Liver (tissue), 9 donors: ENCODE data around the gene UBE2D2. TPM values are rescaled to one million over a fixed set of nuclear protein-coding genes. Genes with fewer than 3 reads are reported as not detected.

ENCODE experiments used
- DNase-seq: peaks from one replicate; pipeline ENCODE4 v3.0.0-alpha.2; 2017; ENCODE audit warnings: low spot score
- H3K27ac ChIP-seq, 2 donors: one replicate each; pipeline ENCODE4 v1.7.0; 2013; ENCODE audit warnings: inconsistent platforms in 2 of 2, low read length in 2 of 2, control low read depth in 1 of 2, low read depth in 1 of 2, mild to moderate bottlenecking in 1 of 2
- H3K27me3 ChIP-seq, 4 donors: one replicate each; pipeline versions ENCODE4 v1.6.1 to v1.7.0; 2013; ENCODE audit warnings: low read length in 3 of 4, inconsistent platforms in 1 of 4, mild to moderate bottlenecking in 1 of 4, moderate library complexity in 1 of 4; ENCODE audit not compliant: control insufficient read depth in 4 of 4, insufficient read depth in 4 of 4
- H3K36me3 ChIP-seq, 4 donors: one replicate each; pipeline versions ENCODE4 v1.6.1 to v1.7.0; 2013; ENCODE audit warnings: low read length in 3 of 4, mild to moderate bottlenecking in 3 of 4, low read depth in 1 of 4, moderate library complexity in 1 of 4; ENCODE audit not compliant: control insufficient read depth in 4 of 4, insufficient read depth in 3 of 4
- H3K4me1 ChIP-seq, 4 donors: one replicate each; pipeline versions ENCODE4 v1.6.1 to v1.7.0; 2013; ENCODE audit warnings: low read length in 3 of 4, mild to moderate bottlenecking in 3 of 4, moderate library complexity in 1 of 4; ENCODE audit not compliant: control insufficient read depth in 4 of 4, insufficient read depth in 4 of 4
- H3K4me3 ChIP-seq, 3 donors: one replicate each; pipeline versions ENCODE4 v1.6.1 to v1.7.0; 2013; ENCODE audit warnings: low read length in 3 of 3, control low read depth in 1 of 3, low read depth in 1 of 3, mild to moderate bottlenecking in 1 of 3
- H3K9ac ChIP-seq, 2 donors: one replicate each; pipeline ENCODE4 v1.7.0; 2013; ENCODE audit warnings: low read length in 2 of 2, mild to moderate bottlenecking in 2 of 2, moderate library complexity in 2 of 2, control low read depth in 1 of 2, low read depth in 1 of 2
- H3K9me3 ChIP-seq, 4 donors: one replicate each; pipeline versions ENCODE4 v1.6.1 to v1.7.0; 2013; ENCODE audit warnings: low read length in 3 of 4; ENCODE audit not compliant: control insufficient read depth in 4 of 4
- EGR1 ChIP-seq, 2 donors: IDR thresholded peaks; 2 replicates each; pipeline ENCODE4 v1.6.1; 2016 to 2018; ENCODE audit warnings: antibody characterized with exemption in 2 of 2, low read depth in 2 of 2
- FOXA1 ChIP-seq: IDR thresholded peaks from 2 replicates; pipeline ENCODE4 v1.6.1; 2016; ENCODE audit warnings: antibody characterized with exemption
- FOXA2 ChIP-seq: IDR thresholded peaks from 2 replicates; pipeline ENCODE4 v1.6.1; 2016; ENCODE audit warnings: antibody characterized with exemption
- GABPA ChIP-seq, 2 donors: IDR thresholded peaks in 1 of 2; conservative IDR thresholded peaks in 1 of 2; 2 replicates each; pipeline ENCODE4 v1.6.1; 2016; ENCODE audit warnings: antibody characterized with exemption in 2 of 2, mild to moderate bottlenecking in 1 of 2, moderate library complexity in 1 of 2
- HNF4A ChIP-seq, 2 donors: conservative IDR thresholded peaks; 2 replicates each; pipeline ENCODE4 v1.6.1; 2016; ENCODE audit warnings: antibody characterized with exemption in 2 of 2, mild to moderate bottlenecking in 2 of 2
- HNF4G ChIP-seq: IDR thresholded peaks from 2 replicates; pipeline ENCODE4 v1.6.1; 2016; ENCODE audit warnings: antibody characterized with exemption
- JUND ChIP-seq, 2 donors: IDR thresholded peaks; 2 replicates each; pipeline ENCODE4 v1.6.1; 2016; ENCODE audit warnings: antibody characterized with exemption in 2 of 2
- NR2F2 ChIP-seq: IDR thresholded peaks from 2 replicates; pipeline ENCODE4 v1.6.1; 2016; ENCODE audit warnings: antibody characterized with exemption
- RAD21 ChIP-seq, 2 donors: IDR thresholded peaks; 2 replicates each; pipeline ENCODE4 v1.6.1; 2016; ENCODE audit warnings: antibody characterized with exemption in 2 of 2, mild to moderate bottlenecking in 2 of 2
- RXRA ChIP-seq, 2 donors: IDR thresholded peaks; 2 replicates each; pipeline ENCODE4 v1.6.1; 2017 to 2018; ENCODE audit warnings: antibody characterized with exemption in 2 of 2, mild to moderate bottlenecking in 1 of 2
- SP1 ChIP-seq: IDR thresholded peaks from 2 replicates; pipeline ENCODE4 v1.6.1; 2018; ENCODE audit warnings: antibody characterized with exemption, mild to moderate bottlenecking
- TAF1 ChIP-seq: conservative IDR thresholded peaks from 2 replicates; pipeline ENCODE4 v1.6.1; 2016; ENCODE audit warnings: antibody characterized with exemption, mild to moderate bottlenecking
- YY1 ChIP-seq: IDR thresholded peaks from 2 replicates; pipeline ENCODE4 v1.6.1; 2016; ENCODE audit warnings: antibody characterized with exemption, mild to moderate bottlenecking
- WGBS: extraction: QIAGEN DNeasy Blood & Tissue Kit; methylation state at CpG from one replicate; pipeline ENCODE4 v1.1.7; 2013; 5-methylcytosine and 5-hydroxymethylcytosine counted together
- polyA plus RNA-seq, 2 donors: library from polyadenylated mRNA; stranded (reverse) in 1 of 2; unstranded in 1 of 2; fragments of 200-250 nt in 1 of 2; fragments of >200 nt in 1 of 2; fragmentation: Nextera tagmentation in 1 of 2; extraction: Ambion mirVana in 1 of 2; gene quantifications; one replicate each; pipeline versions ENCODE4 v1.2.1 to v1.2.3, GENCODE V29; 2013 to 2015
- total RNA-seq, 2 donors: library from RNA; depleted of rRNA; stranded (reverse); fragments of >200 nt; gene quantifications; one replicate each; pipeline ENCODE4 v1.2.3, GENCODE V29; 2014
- TF ChIP-seq, protein P1 (sequence below): IDR thresholded peaks from 2 replicates; pipeline ENCODE4 v1.6.1; 2016; ENCODE audit warnings: antibody characterized with exemption
- TF ChIP-seq, protein P2 (sequence below): fragments of 150-350 bp; IDR thresholded peaks from 2 replicates; pipeline ENCODE4 v1.5.1; 2017; ENCODE audit warnings: improper control_type of control experiment, low read depth, low read length; ENCODE audit not compliant: missing input control
- TF ChIP-seq, protein P3 (sequence below): IDR thresholded peaks from 2 replicates; pipeline ENCODE4 v1.6.1; 2016; ENCODE audit warnings: antibody characterized with exemption, mild to moderate bottlenecking
- TF ChIP-seq, protein P4 (sequence below): IDR thresholded peaks from 2 replicates; pipeline ENCODE4 v1.6.1; 2016; ENCODE audit warnings: antibody characterized with exemption
- TF ChIP-seq, protein P5 (sequence below): IDR thresholded peaks from 2 replicates; pipeline ENCODE4 v1.6.1; 2016; ENCODE audit warnings: antibody characterized with exemption
- donor health status: healthy.
- donor health status: healthy.
- donor health status: healthy.
- donor health status: healthy.
- donor health status: healthy.

UBE2D2 gene
- total and polyA plus RNA-seq, 4 donors = 17.0 to 53.6 (median 41.4) TPM

DNA sequence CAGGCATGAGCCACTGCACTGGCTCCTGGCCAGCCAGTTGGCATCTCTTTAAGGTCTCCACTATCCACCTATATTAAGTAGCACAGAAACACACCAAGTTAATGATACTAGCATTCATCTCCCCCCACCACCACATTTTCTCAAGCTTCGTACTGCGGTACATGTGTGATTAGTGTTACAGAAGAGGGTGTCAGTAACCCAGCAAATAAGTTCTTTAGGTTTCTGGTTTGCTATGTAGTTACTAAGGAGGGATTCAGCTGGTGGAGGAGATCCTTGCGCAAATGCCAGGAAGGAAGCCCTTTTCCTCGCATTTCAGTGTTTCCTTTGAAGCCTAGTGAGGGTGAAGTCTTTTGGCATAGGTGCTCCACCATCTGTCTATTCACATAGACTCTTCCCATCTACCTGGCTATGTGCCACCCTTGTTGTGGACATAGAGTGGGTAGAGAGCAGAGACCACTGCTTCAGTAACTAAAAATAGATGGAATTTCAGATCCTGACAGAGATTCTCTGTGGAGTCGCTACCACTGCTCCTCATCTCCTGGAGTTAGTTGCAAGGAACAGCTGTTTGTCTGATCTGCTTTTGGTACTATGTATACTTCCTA, 16.7 kb downstream of the UBE2D2 start:
- H3K9ac ChIP-seq = no peak overlapping the region
- no peak overlapping the region for H3K4me3 ChIP-seq
- DNase-seq = no peak
- no peaks in the 10 kb centered on the region for H3K9me3 ChIP-seq
- H3K36me3 ChIP-seq = peaks cover 0 to 2% (median 0%) of the 10 kb centered on the region in 4 donors
- H3K27me3 ChIP-seq = no peaks in the 10 kb centered on the region
- H3K27ac ChIP-seq = no peak overlapping the region
- TF ChIP-seq TAF1 (no peak), GABPA (IDR thresholded peaks at IDR 0.05 in 1 of 2, conservative IDR thresholded peaks at IDR 0.05 in 1 of 2) (no peak)
- TF ChIP-seq, protein P1, sequence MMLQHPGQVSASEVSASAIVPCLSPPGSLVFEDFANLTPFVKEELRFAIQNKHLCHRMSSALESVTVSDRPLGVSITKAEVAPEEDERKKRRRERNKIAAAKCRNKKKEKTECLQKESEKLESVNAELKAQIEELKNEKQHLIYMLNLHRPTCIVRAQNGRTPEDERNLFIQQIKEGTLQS = no peak
- peaks cover 3 to 14% (median 9%) of the 10 kb centered on the region in 4 donors for H3K4me1 ChIP-seq
- WGBS = 85% methylated on average over 5 of the region's 5 CpGs

DNA sequence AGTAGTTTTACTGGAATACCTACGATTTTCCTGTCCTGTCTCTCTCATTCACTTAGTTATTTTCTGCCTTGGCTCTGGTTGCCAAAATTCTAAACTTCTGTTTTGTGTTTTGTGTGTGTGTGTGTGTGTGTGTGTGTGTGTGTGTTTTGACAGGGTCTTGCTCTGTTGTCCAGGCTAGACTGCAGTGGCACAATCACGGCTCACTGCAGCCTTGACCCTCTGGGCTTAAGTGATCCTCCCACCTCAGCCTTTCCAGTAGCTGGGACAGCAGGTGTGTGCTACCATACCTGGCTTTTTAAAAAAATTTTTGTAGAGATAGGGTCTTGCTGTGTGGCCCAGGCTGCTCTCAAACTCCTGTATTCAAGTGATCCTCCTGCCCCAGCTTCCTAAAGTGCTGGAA, 17.2 kb downstream of the UBE2D2 start:
- peaks cover 3 to 14% (median 9%) of the 10 kb centered on the region in 4 donors for H3K4me1 ChIP-seq
- H3K27ac ChIP-seq = no peak overlapping the region
- no peak for TF ChIP-seq HNF4A (conservative IDR thresholded peaks at IDR 0.05)
- no peak for TF ChIP-seq RAD21 (IDR thresholded peaks at IDR 0.05)
- TF ChIP-seq, protein P2, sequence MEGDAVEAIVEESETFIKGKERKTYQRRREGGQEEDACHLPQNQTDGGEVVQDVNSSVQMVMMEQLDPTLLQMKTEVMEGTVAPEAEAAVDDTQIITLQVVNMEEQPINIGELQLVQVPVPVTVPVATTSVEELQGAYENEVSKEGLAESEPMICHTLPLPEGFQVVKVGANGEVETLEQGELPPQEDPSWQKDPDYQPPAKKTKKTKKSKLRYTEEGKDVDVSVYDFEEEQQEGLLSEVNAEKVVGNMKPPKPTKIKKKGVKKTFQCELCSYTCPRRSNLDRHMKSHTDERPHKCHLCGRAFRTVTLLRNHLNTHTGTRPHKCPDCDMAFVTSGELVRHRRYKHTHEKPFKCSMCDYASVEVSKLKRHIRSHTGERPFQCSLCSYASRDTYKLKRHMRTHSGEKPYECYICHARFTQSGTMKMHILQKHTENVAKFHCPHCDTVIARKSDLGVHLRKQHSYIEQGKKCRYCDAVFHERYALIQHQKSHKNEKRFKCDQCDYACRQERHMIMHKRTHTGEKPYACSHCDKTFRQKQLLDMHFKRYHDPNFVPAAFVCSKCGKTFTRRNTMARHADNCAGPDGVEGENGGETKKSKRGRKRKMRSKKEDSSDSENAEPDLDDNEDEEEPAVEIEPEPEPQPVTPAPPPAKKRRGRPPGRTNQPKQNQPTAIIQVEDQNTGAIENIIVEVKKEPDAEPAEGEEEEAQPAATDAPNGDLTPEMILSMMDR = no peak
- TF ChIP-seq, protein P3, sequence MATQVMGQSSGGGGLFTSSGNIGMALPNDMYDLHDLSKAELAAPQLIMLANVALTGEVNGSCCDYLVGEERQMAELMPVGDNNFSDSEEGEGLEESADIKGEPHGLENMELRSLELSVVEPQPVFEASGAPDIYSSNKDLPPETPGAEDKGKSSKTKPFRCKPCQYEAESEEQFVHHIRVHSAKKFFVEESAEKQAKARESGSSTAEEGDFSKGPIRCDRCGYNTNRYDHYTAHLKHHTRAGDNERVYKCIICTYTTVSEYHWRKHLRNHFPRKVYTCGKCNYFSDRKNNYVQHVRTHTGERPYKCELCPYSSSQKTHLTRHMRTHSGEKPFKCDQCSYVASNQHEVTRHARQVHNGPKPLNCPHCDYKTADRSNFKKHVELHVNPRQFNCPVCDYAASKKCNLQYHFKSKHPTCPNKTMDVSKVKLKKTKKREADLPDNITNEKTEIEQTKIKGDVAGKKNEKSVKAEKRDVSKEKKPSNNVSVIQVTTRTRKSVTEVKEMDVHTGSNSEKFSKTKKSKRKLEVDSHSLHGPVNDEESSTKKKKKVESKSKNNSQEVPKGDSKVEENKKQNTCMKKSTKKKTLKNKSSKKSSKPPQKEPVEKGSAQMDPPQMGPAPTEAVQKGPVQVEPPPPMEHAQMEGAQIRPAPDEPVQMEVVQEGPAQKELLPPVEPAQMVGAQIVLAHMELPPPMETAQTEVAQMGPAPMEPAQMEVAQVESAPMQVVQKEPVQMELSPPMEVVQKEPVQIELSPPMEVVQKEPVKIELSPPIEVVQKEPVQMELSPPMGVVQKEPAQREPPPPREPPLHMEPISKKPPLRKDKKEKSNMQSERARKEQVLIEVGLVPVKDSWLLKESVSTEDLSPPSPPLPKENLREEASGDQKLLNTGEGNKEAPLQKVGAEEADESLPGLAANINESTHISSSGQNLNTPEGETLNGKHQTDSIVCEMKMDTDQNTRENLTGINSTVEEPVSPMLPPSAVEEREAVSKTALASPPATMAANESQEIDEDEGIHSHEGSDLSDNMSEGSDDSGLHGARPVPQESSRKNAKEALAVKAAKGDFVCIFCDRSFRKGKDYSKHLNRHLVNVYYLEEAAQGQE = no peak
- TF ChIP-seq, protein P4, sequence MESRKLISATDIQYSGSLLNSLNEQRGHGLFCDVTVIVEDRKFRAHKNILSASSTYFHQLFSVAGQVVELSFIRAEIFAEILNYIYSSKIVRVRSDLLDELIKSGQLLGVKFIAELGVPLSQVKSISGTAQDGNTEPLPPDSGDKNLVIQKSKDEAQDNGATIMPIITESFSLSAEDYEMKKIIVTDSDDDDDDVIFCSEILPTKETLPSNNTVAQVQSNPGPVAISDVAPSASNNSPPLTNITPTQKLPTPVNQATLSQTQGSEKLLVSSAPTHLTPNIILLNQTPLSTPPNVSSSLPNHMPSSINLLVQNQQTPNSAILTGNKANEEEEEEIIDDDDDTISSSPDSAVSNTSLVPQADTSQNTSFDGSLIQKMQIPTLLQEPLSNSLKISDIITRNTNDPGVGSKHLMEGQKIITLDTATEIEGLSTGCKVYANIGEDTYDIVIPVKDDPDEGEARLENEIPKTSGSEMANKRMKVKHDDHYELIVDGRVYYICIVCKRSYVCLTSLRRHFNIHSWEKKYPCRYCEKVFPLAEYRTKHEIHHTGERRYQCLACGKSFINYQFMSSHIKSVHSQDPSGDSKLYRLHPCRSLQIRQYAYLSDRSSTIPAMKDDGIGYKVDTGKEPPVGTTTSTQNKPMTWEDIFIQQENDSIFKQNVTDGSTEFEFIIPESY = no peak
- no peak for TF ChIP-seq FOXA2
- TF ChIP-seq, protein P5, sequence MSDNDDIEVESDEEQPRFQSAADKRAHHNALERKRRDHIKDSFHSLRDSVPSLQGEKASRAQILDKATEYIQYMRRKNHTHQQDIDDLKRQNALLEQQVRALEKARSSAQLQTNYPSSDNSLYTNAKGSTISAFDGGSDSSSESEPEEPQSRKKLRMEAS = no peak
- TF ChIP-seq, protein P1 = no peak
- no peak for TF ChIP-seq FOXA1
- TF ChIP-seq YY1 = no peak
- no peak for TF ChIP-seq SP1
- TF ChIP-seq GABPA (IDR thresholded peaks at IDR 0.05 in 1 of 2, conservative IDR thresholded peaks at IDR 0.05 in 1 of 2) = no peak
- no peak for TF ChIP-seq JUND (IDR thresholded peaks at IDR 0.05)
- no peak for TF ChIP-seq RXRA (IDR thresholded peaks at IDR 0.05)
- no peak for TF ChIP-seq NR2F2
- no peak for TF ChIP-seq EGR1 (IDR thresholded peaks at IDR 0.05; ENCODE audit: low read depth in 2 of 2)
- TF ChIP-seq TAF1 = no peak
- no peak for TF ChIP-seq HNF4G

More for the DNA sequence above, 17.2 kb downstream of the UBE2D2 start:
- Histone ChIP-seq H3K27me3 (no peaks in the 10 kb centered on the region), H3K9me3 (no peaks in the 10 kb centered on the region), H3K4me3 (no peak overlapping the region), H3K9ac (no peak overlapping the region), H3K36me3 (peaks cover 0 to 2% (median 0%) of the 10 kb centered on the region in 4 donors)
- DNase-seq = no peak
- 58% methylated on average over 2 of the region's 2 CpGs for whole genome bisulfite sequencing
